ENCODE measurements around the gene TRPM3. TPM values are rescaled to one million over a fixed set of nuclear protein-coding genes. Genes with fewer than 3 reads are reported as not detected.

TRPM3 gene
- total and polyA plus RNA-seq, 2 donors (not counting 1 experiment from before 2014, with no cell fraction given) = not detected

DNA sequence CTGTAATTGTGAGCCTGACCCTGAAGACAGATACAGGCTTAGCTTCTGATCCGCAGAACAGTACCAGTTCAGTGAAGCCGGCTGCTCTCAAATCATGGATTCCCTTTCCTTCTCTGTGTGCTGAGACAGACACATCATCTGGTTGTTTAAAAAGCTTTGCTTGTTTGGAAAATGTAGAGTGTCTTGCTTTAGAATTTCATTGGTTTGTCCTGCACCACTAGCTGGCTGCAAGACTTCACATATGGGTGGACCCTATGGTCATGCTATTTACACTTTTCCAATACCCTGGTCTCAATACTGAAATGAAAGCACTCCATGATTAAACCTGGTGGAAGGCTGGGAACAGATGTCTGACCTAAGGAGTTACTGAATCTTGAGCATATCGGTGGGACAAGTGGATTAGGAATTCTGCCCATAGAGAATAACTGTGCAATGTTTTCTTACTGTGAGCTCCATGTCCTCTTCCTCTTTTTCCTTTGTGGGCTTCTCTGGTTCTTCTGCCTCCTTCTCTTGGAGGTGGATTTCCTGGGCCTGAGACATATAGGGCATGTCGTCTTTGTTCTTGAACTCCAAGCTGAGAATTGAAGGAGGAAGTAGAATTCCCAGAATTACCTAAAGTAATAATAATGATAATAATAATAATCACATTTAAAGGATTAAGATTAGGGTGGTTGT, 505.8 kb downstream of the TRPM3 start:
- Histone ChIP-seq H3K79me2 (ENCODE audit: control insufficient read depth, insufficient read depth, low read length) (no peaks in the 10 kb centered on the region), H3K4me3 (ENCODE audit: control extremely low read depth in 1 of 5, extremely low read depth in 1 of 5, insufficient read depth in 1 of 5, low read depth in 2 of 5, low read length in 4 of 5) (no peak overlapping the region), H3K4me2 (replicated peaks; ENCODE audit: low read depth, low read length, poor library complexity, severe bottlenecking) (no peak overlapping the region), H3K9ac (ENCODE audit: low read length) (no peak overlapping the region), H3K36me3 (replicated peaks in 1 of 2; ENCODE audit: control extremely low read depth in 1 of 2, control insufficient read depth in 1 of 2, extremely low read depth in 1 of 2, insufficient read depth in 2 of 2, low read length in 1 of 2) (no peaks in the 10 kb centered on the region), H2AFZ (ENCODE audit: insufficient read depth, low read depth, low read length, poor library complexity, severe bottlenecking) (no peak overlapping the region), H3K27ac (ENCODE audit: low read length in 2 of 2) (no peak overlapping the region), H3K4me1 (ENCODE audit: control insufficient read depth in 2 of 2, insufficient read depth in 2 of 2, low read length in 2 of 2) (no peaks in the 10 kb centered on the region), H4K20me1 (ENCODE audit: control insufficient read depth, insufficient read depth, low read length, poor library complexity, severe bottlenecking) (no peaks in the 10 kb centered on the region), H3K9me3 (ENCODE audit: control extremely low read depth in 1 of 3, control insufficient read depth in 2 of 3, insufficient read depth in 1 of 3, low read length in 2 of 3) (no peaks in the 10 kb centered on the region), H3K27me3 (replicated peaks in 1 of 4; ENCODE audit: control extremely low read depth in 1 of 4, control insufficient read depth in 3 of 4, insufficient read depth in 4 of 4, low read length in 3 of 4) (no peaks in the 10 kb centered on the region)
- POLR2A ChIA-PET = no interaction called here
- Mint-ChIP-seq H3K4me1 (no peaks in the 10 kb centered on the region), H3K27me3 (peaks cover 8% of the 10 kb centered on the region), H3K4me3 (no peak overlapping the region), H3K9me3 (ENCODE audit: insufficient read depth) (no peaks in the 10 kb centered on the region), H3K27ac (no peak overlapping the region)
- CTCF ChIA-PET = interaction anchor here (1.5 kb wide), 1 partner anchor 14 kb away, joined by 6 read pairs; no protein-coding TSS in a partner anchor
- no peak for TF ChIP-seq EZH2 (IDR thresholded peaks at IDR 0.05; ENCODE audit: borderline replicate concordance, insufficient read depth, low read depth, low read length, poor library complexity, severe bottlenecking)
- TF ChIP-seq, protein P1, sequence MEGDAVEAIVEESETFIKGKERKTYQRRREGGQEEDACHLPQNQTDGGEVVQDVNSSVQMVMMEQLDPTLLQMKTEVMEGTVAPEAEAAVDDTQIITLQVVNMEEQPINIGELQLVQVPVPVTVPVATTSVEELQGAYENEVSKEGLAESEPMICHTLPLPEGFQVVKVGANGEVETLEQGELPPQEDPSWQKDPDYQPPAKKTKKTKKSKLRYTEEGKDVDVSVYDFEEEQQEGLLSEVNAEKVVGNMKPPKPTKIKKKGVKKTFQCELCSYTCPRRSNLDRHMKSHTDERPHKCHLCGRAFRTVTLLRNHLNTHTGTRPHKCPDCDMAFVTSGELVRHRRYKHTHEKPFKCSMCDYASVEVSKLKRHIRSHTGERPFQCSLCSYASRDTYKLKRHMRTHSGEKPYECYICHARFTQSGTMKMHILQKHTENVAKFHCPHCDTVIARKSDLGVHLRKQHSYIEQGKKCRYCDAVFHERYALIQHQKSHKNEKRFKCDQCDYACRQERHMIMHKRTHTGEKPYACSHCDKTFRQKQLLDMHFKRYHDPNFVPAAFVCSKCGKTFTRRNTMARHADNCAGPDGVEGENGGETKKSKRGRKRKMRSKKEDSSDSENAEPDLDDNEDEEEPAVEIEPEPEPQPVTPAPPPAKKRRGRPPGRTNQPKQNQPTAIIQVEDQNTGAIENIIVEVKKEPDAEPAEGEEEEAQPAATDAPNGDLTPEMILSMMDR (IDR thresholded peaks at IDR 0.05) = no peak
- intact Hi-C loops (cut with micrococcal nuclease) = no loop called here
- WGBS (ENCODE audit: insufficient coverage) = 100% methylated on average over 3 of the region's 4 CpGs
- no peak for DNase-seq
- no peak for ATAC-seq (ENCODE audit: low read depth)

DNA sequence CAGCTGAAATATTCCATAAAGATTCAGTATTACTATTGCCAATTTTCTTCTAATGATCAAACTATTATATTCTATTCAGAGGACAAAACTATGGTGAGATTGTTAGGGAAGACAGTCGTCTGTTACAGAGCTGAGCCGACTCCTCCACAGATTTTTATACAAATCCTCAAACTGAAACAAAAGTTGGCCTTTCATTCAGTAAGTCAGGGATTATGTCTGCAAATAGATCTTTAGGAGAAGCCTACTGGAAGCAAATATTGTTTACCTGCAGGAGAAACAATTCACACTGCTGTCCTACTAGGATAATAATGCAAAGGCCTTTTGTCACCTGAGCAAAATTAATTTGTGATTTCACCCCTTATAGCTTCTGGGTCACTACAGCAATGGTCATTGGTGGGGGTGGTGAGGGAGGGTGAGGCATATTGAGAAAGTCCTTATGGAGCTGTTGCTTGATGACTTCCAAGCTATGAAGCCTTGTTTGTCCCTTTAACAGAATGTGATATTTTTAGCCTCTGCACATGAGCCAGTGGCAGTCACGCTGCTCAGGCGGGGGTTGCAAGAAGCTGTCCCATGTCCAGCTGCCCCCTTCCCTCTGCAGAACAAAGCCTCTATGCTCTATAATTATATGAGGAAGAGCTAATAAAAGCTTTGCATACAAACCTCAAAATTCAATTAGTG, 506.5 kb downstream of the TRPM3 start:
- Histone ChIP-seq H2AFZ (ENCODE audit: insufficient read depth, low read depth, low read length, poor library complexity, severe bottlenecking) (no peak overlapping the region), H3K79me2 (ENCODE audit: control insufficient read depth, insufficient read depth, low read length) (no peaks in the 10 kb centered on the region), H3K9ac (ENCODE audit: low read length) (no peak overlapping the region), H3K36me3 (replicated peaks in 1 of 2; ENCODE audit: control extremely low read depth in 1 of 2, control insufficient read depth in 1 of 2, extremely low read depth in 1 of 2, insufficient read depth in 2 of 2, low read length in 1 of 2) (no peaks in the 10 kb centered on the region), H3K9me3 (ENCODE audit: control extremely low read depth in 1 of 3, control insufficient read depth in 2 of 3, insufficient read depth in 1 of 3, low read length in 2 of 3) (no peaks in the 10 kb centered on the region), H3K4me1 (ENCODE audit: control insufficient read depth in 2 of 2, insufficient read depth in 2 of 2, low read length in 2 of 2) (no peaks in the 10 kb centered on the region), H3K27me3 (replicated peaks in 1 of 4; ENCODE audit: control extremely low read depth in 1 of 4, control insufficient read depth in 3 of 4, insufficient read depth in 4 of 4, low read length in 3 of 4) (no peaks in the 10 kb centered on the region), H3K4me2 (replicated peaks; ENCODE audit: low read depth, low read length, poor library complexity, severe bottlenecking) (no peak overlapping the region), H4K20me1 (ENCODE audit: control insufficient read depth, insufficient read depth, low read length, poor library complexity, severe bottlenecking) (no peaks in the 10 kb centered on the region), H3K4me3 (ENCODE audit: control extremely low read depth in 1 of 5, extremely low read depth in 1 of 5, insufficient read depth in 1 of 5, low read depth in 2 of 5, low read length in 4 of 5) (no peak overlapping the region), H3K27ac (ENCODE audit: low read length in 2 of 2) (no peak overlapping the region)
- Mint-ChIP-seq H3K27ac (no peak overlapping the region), H3K9me3 (ENCODE audit: insufficient read depth) (no peaks in the 10 kb centered on the region), H3K4me1 (no peaks in the 10 kb centered on the region), H3K27me3 (peaks cover 8% of the 10 kb centered on the region), H3K4me3 (no peak overlapping the region)
- no CpG with 5 or more reads among the region's 4 CpGs for WGBS (ENCODE audit: insufficient coverage)
- POLR2A ChIA-PET = no interaction called here
- ATAC-seq (ENCODE audit: low read depth) (no peak), DNase-seq (no peak)
- intact Hi-C loops (cut with micrococcal nuclease) = no loop called here
- CTCF ChIA-PET = interaction anchor here (1.5 kb wide), 1 partner anchor 13 kb away, joined by 6 read pairs; no protein-coding TSS in a partner anchor
- TF ChIP-seq EZH2 (IDR thresholded peaks at IDR 0.05; ENCODE audit: borderline replicate concordance, insufficient read depth, low read depth, low read length, poor library complexity, severe bottlenecking) = no peak
- TF ChIP-seq, protein P1 (IDR thresholded peaks at IDR 0.05) = no peak
